Measurements from ENCODE around the gene YTHDF1. TPM values are rescaled to one million over a fixed set of nuclear protein-coding genes. Genes with fewer than 3 reads are reported as not detected.

YTHDF1 gene
- 25.6 and 28.1 TPM in 2 replicates for total RNA-seq

DNA sequence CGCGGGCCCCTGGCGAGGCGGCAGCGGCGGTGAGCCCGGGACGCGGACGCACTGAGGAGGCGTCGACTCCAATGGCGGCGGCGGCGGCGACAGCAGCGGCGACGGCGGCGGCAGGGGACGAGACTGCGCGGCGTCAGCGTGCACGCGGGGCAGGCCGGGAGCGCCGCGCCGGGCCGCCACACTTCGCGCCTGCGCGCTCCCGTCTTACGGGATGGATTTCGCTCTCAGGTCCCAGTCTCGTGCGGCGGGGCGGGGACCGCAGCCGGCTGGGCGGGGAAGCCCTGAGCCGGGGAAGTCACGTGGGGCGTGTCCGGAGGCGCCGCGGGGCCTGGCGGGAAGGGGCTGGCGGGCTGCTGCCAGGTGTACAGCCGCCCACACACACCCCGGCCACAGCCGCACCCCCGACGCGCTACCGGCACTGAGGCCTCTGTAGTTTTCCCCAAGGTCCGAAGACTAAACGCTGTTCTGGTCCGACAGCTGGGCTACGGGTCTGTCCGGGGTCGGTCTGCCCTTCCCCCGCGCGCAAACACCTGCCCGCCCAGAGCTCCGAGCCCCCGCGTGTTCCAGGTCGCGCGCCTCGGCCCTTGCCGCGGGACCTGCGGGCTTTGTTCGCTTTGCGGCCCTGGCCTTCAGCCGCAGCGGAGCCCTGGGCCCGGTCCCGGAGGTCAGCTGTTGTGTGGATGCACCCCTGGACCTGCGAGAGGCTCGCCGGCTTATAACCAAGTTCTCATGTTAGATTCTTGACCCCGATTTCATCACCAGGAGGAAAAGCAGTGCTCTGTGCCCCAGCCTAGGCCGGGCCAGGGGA is at the start of gene YTHDF1:
TSS of gene YTHDF1 (minus strand) at position 91 of the 808 bp plus-strand sequence. CDS start 239 bp downstream, outside the sequence.

DNA sequence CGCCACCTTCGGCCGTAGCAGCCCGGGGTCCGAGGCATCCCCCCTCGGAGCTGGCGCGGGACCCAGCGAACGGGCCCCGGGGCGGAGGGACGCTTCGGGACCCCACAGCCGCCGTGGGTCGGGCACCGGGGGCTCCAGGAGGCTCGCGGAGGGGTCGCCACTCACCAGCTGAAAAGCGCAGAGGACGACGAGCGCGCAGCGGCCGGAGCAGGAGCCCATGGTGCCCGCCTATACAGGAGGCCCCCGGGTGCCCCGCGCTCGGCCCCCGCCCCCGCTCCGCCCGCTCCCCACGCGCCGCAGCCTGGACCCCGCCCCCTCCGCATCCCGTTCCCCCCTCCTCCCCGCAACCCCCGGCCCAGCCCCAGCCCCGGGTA is 38.3 kb upstream of the YTHDF1 start, which contains the start of gene NKAIN4:
TSS of gene NKAIN4 (minus strand) at position 232 of the 374 bp plus-strand sequence. CDS start at position 219, 13 bp downstream.

DNA sequence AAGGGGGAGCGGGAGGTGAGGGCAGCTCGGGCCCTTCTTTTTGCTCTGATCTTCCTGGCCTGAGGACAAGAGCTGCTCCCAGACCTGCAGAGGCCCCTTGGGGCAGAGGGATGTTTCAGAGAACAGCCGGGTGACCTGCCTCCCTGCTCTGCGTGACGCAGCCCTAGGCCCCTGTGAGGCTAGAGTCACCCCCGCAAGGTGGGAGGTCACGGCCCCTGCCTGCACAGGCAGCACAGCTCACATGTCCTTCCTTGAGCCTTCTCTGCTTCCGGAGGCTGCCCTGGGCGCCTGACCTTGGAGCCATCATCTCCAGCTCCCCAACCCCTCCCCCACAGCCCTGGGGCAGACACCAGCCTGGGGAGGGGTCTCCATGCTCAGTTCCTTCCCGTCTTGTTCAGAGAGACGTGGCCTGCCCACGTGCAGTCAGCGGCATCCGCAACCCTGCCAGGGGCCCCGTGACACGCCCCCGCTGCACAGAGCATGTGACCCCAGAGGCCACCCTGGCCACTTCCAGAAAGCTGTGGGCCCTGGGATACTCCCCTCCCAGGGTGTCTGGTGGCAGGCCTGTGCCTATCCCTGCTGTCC is 19.6 kb upstream of the YTHDF1 start, which contains the start of gene BIRC7:
TSS of gene BIRC7 (plus strand) at position 507 of the 585 bp plus-strand sequence. CDS start 192 bp downstream, outside the sequence.

Small RNA genes lying within 50 kb of the gene (small RNA-seq; reads per million reads assigned to genes)
- gene MIR124-3 (not detected), gene MIR3196 (not detected)

Other genes with a start within 250 kb of the YTHDF1 start
- gene BHLHE23, start 209.2 kb downstream of the YTHDF1 start, total RNA-seq = not detected in 2 replicates
- not detected in 2 replicates for gene BIRC7, start 19.8 kb upstream of the YTHDF1 start, total RNA-seq
- gene NKAIN4, start 38.3 kb upstream of the YTHDF1 start, total RNA-seq = not detected in 2 replicates
- gene ARFGAP1, start 56.7 kb upstream of the YTHDF1 start, total RNA-seq = 49.9 and 59.8 TPM in 2 replicates
- gene COL20A1, start 77.1 kb upstream of the YTHDF1 start, total RNA-seq = not detected in 2 replicates
- gene CHRNA4, start 145.2 kb upstream of the YTHDF1 start, total RNA-seq = not detected in 2 replicates

All from articular chondrocyte of knee joint (primary cell).